WTC11 (cell line): ENCODE measurements around the gene RASEF. TPM values are rescaled to one million over a fixed set of nuclear protein-coding genes. Genes with fewer than 3 reads are reported as not detected.
"Not testable (repeated sequence)": the region's sequence is repeated elsewhere in the genome, so short reads cannot be mapped to it uniquely, and the experiment has no call there.

Experiments
- ATAC-seq: fragments of 200-7000 bp; cut with Tn5 transposase; 2 replicates; pipeline ENCODE4 v1.10.0; 2021; ENCODE audit warnings: mild to moderate bottlenecking, moderate library complexity
- CTCF ChIA-PET: fragments of 300-600 bp; sonication (Branson Sonifier 250); formaldehyde crosslinking; loops from one replicate; lab custom pipeline; 2021; ENCODE audit warnings: antibody characterized with exemption; lab: Charles Lee
- POLR2A ChIA-PET: fragments of 350-600 bp; sonication (Branson Sonifier 250); formaldehyde crosslinking; loops from one replicate; lab custom pipeline; 2021; ENCODE audit warnings: antibody characterized with exemption; lab: Charles Lee
- DNase-seq: peaks from one replicate; pipeline ENCODE4 v3.0.0; 2021; ENCODE audit warnings: low spot score
- H3K27ac Mint-ChIP-seq: 2 replicates; pipeline ENCODE4 v1.8.0; 2021; ENCODE audit warnings: mixed read lengths
- H3K27me3 Mint-ChIP-seq: 2 replicates; pipeline ENCODE4 v1.8.0; 2021; ENCODE audit warnings: low read depth, mild to moderate bottlenecking, moderate library complexity, mixed read lengths
- H3K36me3 Mint-ChIP-seq: 2 replicates; pipeline ENCODE4 v1.8.0; 2021; ENCODE audit warnings: mixed read lengths
- H3K4me1 Mint-ChIP-seq: 2 replicates; pipeline ENCODE4 v1.8.0; 2022; ENCODE audit warnings: mixed read lengths
- H3K4me3 Mint-ChIP-seq: 2 replicates; pipeline ENCODE4 v1.8.0; 2021; ENCODE audit warnings: mild to moderate bottlenecking, moderate library complexity, mixed read lengths
- H3K9me3 Mint-ChIP-seq: 2 replicates; pipeline ENCODE4 v1.8.0; 2021; ENCODE audit warnings: mixed read lengths
- ATF3 ChIP-seq: sonication (generic); formaldehyde crosslinking; conservative IDR thresholded peaks from 2 replicates; pipeline ENCODE4 v1.8.1; 2022; ENCODE audit warnings: mild to moderate bottlenecking, missing genetic modification reagents
- ELF4 ChIP-seq: sonication (generic); formaldehyde crosslinking; IDR thresholded peaks from 2 replicates; pipeline ENCODE4 v1.8.1; 2022; ENCODE audit warnings: low read depth, mild to moderate bottlenecking, moderate library complexity, missing genetic modification reagents
- EMX1 ChIP-seq: fragments of 250-450 bp; sonication (Bioruptor Pico); IDR thresholded peaks from 2 replicates; pipeline ENCODE4 v1.8.0; 2021; ENCODE audit warnings: mild to moderate bottlenecking
- ESRRA ChIP-seq: sonication (generic); formaldehyde crosslinking; IDR thresholded peaks from 2 replicates; pipeline ENCODE4 v1.8.1; 2022; ENCODE audit warnings: mild to moderate bottlenecking, missing genetic modification reagents, borderline replicate concordance
- FOXJ3 ChIP-seq: sonication (generic); formaldehyde crosslinking; IDR thresholded peaks from 2 replicates; pipeline ENCODE4 v1.9.0; 2021; ENCODE audit warnings: missing genetic modification reagents, mild to moderate bottlenecking, borderline replicate concordance
- FOXK1 ChIP-seq: sonication (generic); formaldehyde crosslinking; IDR thresholded peaks from 2 replicates; pipeline ENCODE4 v1.8.0; 2022; ENCODE audit warnings: mild to moderate bottlenecking, moderate library complexity, missing genetic modification reagents
- IRF2 ChIP-seq: sonication (generic); formaldehyde crosslinking; IDR thresholded peaks from 2 replicates; pipeline ENCODE4 v1.8.0; 2022; ENCODE audit warnings: low read depth, missing genetic modification reagents, borderline replicate concordance
- MLX ChIP-seq: sonication (generic); formaldehyde crosslinking; IDR thresholded peaks from 2 replicates; pipeline ENCODE4 v1.8.1; 2023; ENCODE audit warnings: mild to moderate bottlenecking, missing genetic modification reagents, moderate library complexity
- MYBL2 ChIP-seq: sonication (generic); formaldehyde crosslinking; IDR thresholded peaks from 2 replicates; pipeline ENCODE4 v1.8.1; 2023; ENCODE audit warnings: mild to moderate bottlenecking, moderate library complexity, missing genetic modification reagents
- RORB ChIP-seq: fragments of 250-450 bp; sonication (Bioruptor Pico); IDR thresholded peaks from 2 replicates; pipeline ENCODE4 v1.9.0; 2021; ENCODE audit warnings: mild to moderate bottlenecking
- SMAD4 ChIP-seq: sonication (generic); formaldehyde crosslinking; IDR thresholded peaks from 2 replicates; pipeline ENCODE4 v1.8.0; 2022; ENCODE audit warnings: mild to moderate bottlenecking, missing genetic modification reagents
- ZBTB21 ChIP-seq: sonication (generic); formaldehyde crosslinking; IDR thresholded peaks from 2 replicates; pipeline ENCODE4 v1.8.1; 2023; ENCODE audit warnings: mild to moderate bottlenecking, missing genetic modification reagents, borderline replicate concordance
- ZNF121 ChIP-seq: sonication (generic); formaldehyde crosslinking; IDR thresholded peaks from 2 replicates; pipeline ENCODE4 v1.8.0; 2023; ENCODE audit warnings: missing genetic modification reagents
- ZNF138 ChIP-seq: sonication (generic); formaldehyde crosslinking; conservative IDR thresholded peaks from 2 replicates; pipeline ENCODE4 v1.8.1; 2022; ENCODE audit warnings: mild to moderate bottlenecking, moderate library complexity, missing genetic modification reagents
- ZNF423 ChIP-seq: fragments of 250-450 bp; sonication (Bioruptor Pico); IDR thresholded peaks from 2 replicates; pipeline ENCODE4 v2.1.2; 2022; ENCODE audit warnings: mild to moderate bottlenecking, moderate library complexity
- ZNF512 ChIP-seq: sonication (generic); formaldehyde crosslinking; IDR thresholded peaks from 2 replicates; pipeline ENCODE4 v1.8.1; 2022; ENCODE audit warnings: missing genetic modification reagents, borderline replicate concordance
- total RNA-seq: library from RNA; stranded (reverse); gene quantifications from 3 replicates; pipeline ENCODE4 v1.2.3, GENCODE V29; 2021
- TF ChIP-seq, protein P1 (sequence below): fragments of 200-600 bp; IDR thresholded peaks from 2 replicates; pipeline ENCODE4 v1.8.0; 2022; ENCODE audit warnings: antibody characterized with exemption
- TF ChIP-seq, protein P2 (sequence below): fragments of 250-450 bp; sonication (Bioruptor Pico); conservative IDR thresholded peaks from 2 replicates; pipeline ENCODE4 v1.9.0; 2021; ENCODE audit warnings: mild to moderate bottlenecking
- TF ChIP-seq, protein P3 (sequence below): sonication (generic); formaldehyde crosslinking; IDR thresholded peaks from 2 replicates; pipeline ENCODE4 v1.8.1; 2022; ENCODE audit warnings: mild to moderate bottlenecking, missing genetic modification reagents, moderate library complexity, borderline replicate concordance

The RASEF gene
- total RNA-seq, 1 experiment from 2014 or later = 6.5 TPM

DNA sequence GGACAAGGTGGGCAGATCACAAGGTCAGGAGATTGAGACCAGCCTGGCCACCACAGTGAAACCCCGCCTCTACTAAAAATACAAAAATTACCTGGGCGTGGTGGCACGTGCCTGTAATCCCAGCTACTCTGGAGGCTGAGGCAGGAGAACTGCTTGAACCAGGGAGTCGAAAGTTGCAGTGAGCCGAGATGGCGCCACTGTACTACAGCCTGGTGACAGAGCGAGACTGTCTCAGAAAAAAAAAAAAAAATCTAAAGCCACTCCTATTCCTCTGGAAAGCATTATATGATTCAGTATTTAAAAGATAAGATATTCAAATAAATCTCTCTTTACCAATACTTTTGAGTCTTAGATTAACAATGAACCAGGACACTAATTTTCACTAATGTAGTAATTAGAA lies 13.0 kb upstream of the RASEF start:
- POLR2A ChIA-PET, DNase-seq, H3K36me3 Mint-ChIP-seq, ATAC-seq, H3K4me3 Mint-ChIP-seq, H3K27me3 Mint-ChIP-seq, CTCF ChIA-PET, H3K9me3 Mint-ChIP-seq, H3K27ac Mint-ChIP-seq, H3K4me1 Mint-ChIP-seq: not testable (repeated sequence)

DNA sequence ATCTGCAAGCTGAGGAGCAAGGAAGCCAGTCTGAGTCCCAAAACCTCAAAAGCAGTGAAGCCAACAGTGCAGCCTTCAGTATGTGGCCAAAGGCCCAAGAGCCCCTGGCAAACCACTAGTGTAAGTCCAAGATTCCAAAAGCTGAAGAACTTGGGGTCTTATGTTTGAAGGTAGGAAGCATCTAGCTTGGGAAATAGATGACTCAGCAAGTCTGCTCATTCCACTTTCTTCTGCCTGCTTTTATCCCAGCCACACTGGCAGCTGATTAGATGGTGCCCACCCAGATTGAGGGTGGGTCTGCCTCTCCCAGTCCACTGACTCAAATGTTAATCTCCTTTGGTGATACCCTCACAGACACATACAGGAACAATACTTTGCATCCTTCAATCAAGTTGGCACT lies 9.6 kb upstream of the RASEF start:
- CTCF ChIA-PET, POLR2A ChIA-PET, ATAC-seq: not testable (repeated sequence)

DNA sequence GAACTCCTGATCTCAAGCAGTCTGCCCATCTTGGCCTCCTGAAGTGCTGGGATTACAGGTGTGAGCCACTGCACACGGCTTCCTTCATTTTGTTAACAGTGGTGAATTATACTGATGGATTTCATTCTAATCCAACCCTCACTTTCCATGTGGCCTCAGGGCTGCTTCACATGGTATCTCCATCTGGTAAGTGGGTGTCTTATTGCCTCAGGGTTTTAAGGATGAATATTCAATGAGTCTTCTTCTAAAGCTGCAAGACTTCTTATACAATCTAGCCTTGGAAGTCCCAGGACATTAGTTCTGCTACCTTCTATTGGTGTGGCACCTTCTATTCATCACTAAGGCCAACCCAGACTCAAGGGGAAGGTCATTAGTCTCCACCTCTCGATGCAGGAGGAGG lies 8.7 kb upstream of the RASEF start:
- H3K4me1 Mint-ChIP-seq = peaks cover 5% of the 10 kb centered on the region
- H3K36me3 Mint-ChIP-seq = no peaks in the 10 kb centered on the region
- no peak for ATAC-seq
- no peak for DNase-seq
- ChIA-PET POLR2A (no interaction called here), CTCF (no interaction called here)
- no peaks in the 10 kb centered on the region for H3K9me3 Mint-ChIP-seq
- H3K27ac Mint-ChIP-seq = no peak overlapping the region
- no peaks in the 10 kb centered on the region; the same call in 1 of the 2 replicates for H3K27me3 Mint-ChIP-seq
- no peak overlapping the region for H3K4me3 Mint-ChIP-seq
- TF ChIP-seq ELF4 (no peak), MYBL2 (CRISPR knock-in tag) (no peak), ZNF423 (no peak), MLX (no peak), ZBTB21 (CRISPR knock-in tag) (no peak), EMX1 (CRISPR knock-in tag) (no peak), RORB (CRISPR knock-in tag) (no peak), IRF2 (no peak), ZNF121 (CRISPR knock-in tag) (no peak), SMAD4 (CRISPR knock-in tag) (no peak), ATF3 (CRISPR knock-in tag) (no peak), FOXK1 (CRISPR knock-in tag) (no peak)

More for the DNA sequence above, 9.6 kb upstream of the RASEF start:
- H3K9me3 Mint-ChIP-seq, DNase-seq, H3K27me3 Mint-ChIP-seq, H3K27ac Mint-ChIP-seq, H3K36me3 Mint-ChIP-seq, H3K4me3 Mint-ChIP-seq, H3K4me1 Mint-ChIP-seq: not testable (repeated sequence)

DNA sequence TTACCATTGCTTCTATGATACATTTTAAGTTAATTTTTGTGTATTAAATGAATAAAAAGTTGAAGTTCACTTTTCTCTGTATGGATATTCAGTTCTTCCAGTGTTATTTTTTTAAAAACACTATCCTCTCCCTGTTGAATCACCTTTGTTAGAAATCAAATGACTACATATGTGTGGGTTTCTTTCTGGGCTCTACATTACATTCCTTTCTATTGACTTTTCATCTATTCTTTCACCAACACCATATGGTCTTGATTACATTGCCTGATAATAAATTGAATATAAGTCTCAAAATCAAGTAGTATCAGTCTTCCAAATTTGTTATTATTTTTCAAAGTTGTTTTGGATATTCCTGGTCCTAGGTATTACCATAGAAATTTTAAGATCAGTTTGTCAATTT lies 7.3 kb upstream of the RASEF start:
- no peak overlapping the region for H3K27ac Mint-ChIP-seq
- H3K27me3 Mint-ChIP-seq = peaks cover 8% of the 10 kb centered on the region
- TF ChIP-seq FOXJ3 (CRISPR knock-in tag) = no peak
- TF ChIP-seq ESRRA = no peak
- no peak for TF ChIP-seq MYBL2 (CRISPR knock-in tag)
- no peak for TF ChIP-seq ZNF138
- no peak for TF ChIP-seq ZNF512
- TF ChIP-seq, protein P1, sequence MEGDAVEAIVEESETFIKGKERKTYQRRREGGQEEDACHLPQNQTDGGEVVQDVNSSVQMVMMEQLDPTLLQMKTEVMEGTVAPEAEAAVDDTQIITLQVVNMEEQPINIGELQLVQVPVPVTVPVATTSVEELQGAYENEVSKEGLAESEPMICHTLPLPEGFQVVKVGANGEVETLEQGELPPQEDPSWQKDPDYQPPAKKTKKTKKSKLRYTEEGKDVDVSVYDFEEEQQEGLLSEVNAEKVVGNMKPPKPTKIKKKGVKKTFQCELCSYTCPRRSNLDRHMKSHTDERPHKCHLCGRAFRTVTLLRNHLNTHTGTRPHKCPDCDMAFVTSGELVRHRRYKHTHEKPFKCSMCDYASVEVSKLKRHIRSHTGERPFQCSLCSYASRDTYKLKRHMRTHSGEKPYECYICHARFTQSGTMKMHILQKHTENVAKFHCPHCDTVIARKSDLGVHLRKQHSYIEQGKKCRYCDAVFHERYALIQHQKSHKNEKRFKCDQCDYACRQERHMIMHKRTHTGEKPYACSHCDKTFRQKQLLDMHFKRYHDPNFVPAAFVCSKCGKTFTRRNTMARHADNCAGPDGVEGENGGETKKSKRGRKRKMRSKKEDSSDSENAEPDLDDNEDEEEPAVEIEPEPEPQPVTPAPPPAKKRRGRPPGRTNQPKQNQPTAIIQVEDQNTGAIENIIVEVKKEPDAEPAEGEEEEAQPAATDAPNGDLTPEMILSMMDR = no peak
- TF ChIP-seq, protein P2, sequence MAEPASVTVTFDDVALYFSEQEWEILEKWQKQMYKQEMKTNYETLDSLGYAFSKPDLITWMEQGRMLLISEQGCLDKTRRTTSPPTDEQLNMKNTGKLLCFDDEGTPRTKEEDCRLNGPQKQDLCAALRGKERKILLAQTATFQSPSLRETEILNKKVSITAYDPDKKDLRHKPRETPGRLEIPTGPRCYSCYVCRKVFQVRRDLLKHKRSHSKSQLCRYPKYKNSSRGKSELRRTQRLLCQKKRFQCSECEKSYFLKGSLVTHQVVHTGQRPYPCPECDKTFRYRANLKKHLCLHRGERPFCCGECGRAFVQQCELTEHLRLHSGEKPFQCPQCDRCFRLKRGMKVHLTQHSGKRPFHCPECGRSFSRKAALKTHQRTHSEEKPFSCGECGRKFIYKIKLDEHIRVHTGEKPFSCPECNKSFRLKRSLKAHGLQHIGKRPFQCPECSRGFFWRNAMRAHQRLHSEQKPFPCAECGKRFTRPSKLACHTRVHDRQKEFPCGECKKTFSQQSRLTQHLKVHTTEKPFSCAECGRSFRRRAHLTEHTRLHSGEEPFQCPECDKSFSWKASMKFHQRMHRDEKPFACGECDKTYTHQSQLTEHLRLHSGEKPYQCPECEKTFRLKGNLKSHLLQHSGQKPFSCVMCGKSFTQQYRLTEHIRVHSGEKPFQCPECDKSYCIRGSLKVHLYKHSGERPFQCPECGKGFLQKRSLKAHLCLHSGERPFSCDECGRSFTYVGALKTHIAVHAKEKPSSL (CRISPR knock-in tag) = no peak
- TF ChIP-seq, protein P3, sequence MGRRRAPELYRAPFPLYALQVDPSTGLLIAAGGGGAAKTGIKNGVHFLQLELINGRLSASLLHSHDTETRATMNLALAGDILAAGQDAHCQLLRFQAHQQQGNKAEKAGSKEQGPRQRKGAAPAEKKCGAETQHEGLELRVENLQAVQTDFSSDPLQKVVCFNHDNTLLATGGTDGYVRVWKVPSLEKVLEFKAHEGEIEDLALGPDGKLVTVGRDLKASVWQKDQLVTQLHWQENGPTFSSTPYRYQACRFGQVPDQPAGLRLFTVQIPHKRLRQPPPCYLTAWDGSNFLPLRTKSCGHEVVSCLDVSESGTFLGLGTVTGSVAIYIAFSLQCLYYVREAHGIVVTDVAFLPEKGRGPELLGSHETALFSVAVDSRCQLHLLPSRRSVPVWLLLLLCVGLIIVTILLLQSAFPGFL (CRISPR knock-in tag) = no peak
- no peak for DNase-seq
- H3K4me1 Mint-ChIP-seq = peaks cover 5% of the 10 kb centered on the region
- ATAC-seq = no peak
- ChIA-PET POLR2A (no interaction called here), CTCF (no interaction called here)
- H3K36me3 Mint-ChIP-seq = peaks cover under 1% of the 10 kb centered on the region; the same call in 1 of the 2 replicates
- no peak overlapping the region for H3K4me3 Mint-ChIP-seq
- peaks cover under 1% of the 10 kb centered on the region for H3K9me3 Mint-ChIP-seq
